CD1c-positive myeloid dendritic cell (primary cell): ENCODE data around the gene SCUBE3.
A peak's percentile ranks its signal among the peaks of the same experiment; 100 is the strongest.

Experiments
- DNase-seq: peaks from one replicate; pipeline ENCODE4 v3.0.0-alpha.2; 2016; ENCODE audit errors: extremely low spot score

Gene SCUBE3

DNA sequence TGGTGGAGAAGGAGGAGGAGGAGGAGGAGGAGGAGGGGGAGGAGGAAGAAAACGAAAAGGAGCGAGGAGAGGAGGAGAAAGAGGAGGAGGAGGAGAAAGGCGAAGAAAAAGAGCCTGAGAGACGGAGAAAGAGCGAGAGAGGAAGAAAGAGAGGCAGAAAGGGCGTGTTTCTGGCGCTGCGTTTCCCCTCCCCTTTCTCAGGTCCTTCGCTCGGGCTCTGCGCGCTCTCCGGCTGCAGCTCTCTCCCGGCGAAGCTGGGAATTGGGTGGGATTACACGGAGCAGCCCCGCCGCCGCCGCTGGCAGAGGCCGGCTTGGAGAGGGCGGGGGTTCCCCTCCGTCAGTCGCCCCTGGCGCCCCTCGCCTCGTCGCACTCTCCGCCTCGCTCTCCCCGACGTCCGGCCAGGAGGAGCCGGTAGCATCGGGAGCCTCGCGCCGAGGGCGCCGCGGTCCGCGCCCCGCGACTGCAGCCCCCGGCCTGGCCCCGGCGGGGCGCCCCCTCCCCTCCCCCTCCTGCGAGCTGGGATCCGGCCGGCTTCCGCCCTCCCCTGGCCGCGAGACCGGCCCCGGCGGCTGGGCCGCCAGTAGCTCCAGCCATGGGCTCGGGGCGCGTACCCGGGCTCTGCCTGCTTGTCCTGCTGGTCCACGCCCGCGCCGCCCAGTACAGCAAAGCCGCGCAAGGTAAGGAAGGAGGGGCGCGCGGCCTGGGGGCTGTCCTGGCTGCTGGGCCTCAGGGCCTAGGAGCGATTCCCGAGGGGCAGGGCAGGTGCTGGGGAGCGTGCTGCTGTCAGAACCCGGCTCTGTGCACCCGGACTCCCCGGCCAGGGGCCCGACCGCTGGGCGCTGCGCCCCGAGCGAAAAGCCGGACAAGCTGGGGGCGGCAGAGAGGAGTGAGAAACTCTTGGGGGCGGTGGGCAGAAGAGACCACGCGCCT is at the start of gene SCUBE3:
Gene SCUBE3 (plus strand): TSS at position 133 of the 933 bp plus-strand sequence. CDS start 463 bp downstream, at position 596.
- no peak for DNase-seq

GRCh38 chr6:35164277-35164676 is 49.5 kb upstream of the SCUBE3 start:
- no peak for DNase-seq

DNA sequence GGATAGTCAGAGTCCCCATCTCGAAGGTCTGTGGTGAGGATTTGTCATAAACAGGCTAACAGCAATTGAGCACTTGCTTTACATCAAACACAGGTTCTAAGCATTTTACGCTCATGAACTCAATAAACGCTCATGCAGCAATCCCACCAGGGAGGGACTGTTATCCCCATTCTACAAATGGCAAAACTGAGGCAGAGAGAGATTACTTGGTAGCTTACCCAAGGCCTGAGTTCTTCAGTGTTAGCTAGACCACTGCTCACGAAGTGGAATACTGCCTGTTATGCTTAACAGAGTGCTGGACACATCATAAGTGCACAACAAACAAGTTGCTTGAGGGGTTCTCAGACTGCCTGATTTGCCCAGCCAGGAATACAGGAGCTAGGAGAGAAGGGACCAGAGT is 48.9 kb upstream of the SCUBE3 start:
- no peak for DNase-seq

GRCh38 chr6:35165630-35166071 is 48.1 kb upstream of the SCUBE3 start:
- peak; percentile 4 for DNase-seq

DNA sequence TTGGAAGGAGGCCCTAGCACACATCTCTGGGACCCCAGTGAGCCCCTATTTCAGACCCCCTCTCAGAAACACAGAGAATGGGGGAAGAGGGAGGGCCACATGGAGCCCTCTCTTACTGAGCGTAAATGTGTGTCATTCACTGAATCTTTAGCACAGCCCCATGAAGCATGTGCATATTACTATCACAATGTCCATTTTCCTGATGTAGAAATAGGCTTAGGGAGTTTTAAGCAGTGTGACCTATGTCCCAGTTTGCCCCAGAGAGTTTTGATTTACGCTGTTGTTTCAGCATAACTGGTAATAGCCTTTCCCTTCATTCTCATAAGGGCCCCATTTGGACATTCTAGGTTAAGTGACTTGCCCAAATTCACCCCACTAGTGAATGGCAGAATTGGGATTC is 47.6 kb upstream of the SCUBE3 start:
- DNase-seq = no peak

DNA sequence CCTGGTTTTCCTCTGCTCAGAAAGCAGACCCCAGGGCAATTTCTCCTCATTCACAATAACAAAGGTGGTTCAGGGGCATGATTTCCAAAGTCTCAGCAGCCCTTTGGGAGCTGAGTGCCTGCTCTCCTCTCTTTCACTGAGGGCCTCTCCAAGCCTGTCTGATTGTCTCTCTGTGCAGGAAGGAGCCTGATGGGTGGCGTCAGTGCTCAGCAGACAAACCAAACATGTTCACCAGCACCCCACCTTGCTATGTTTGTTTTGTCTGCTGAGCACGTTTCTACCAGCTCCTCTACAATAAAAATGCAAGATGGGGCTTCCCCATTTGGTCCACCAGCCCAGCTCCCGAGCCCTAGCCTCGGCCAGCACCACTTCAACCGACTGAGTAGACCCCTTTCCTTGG is 47.2 kb upstream of the SCUBE3 start:
- no peak for DNase-seq

DNA sequence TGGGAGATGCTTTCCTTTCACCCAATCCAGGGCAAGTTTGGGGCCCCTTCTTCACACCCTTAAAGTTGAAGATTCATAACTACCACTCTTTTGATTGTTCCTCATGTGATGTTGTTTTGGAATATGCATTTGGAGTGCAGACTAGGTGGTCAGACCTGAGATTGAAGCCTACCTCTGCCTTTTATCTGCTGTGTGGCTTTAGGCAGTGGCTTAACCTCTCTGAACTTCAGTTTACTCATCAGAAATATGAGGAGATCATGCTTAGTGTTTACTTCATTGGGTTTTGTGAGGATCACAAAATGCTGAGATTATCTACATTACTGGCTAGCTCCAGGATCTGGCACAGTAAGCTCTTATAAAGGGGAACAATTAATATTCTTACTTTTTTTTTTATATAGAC is 46.3 kb upstream of the SCUBE3 start:
- DNase-seq = no peak

- DNase-seq = no peak
These were observed 45.3 kb upstream of the SCUBE3 start for GRCh38 chr6:35168461-35168861.

- DNase-seq = no peak
These were observed 43.6 kb upstream of the SCUBE3 start for GRCh38 chr6:35170166-35170565.

DNA sequence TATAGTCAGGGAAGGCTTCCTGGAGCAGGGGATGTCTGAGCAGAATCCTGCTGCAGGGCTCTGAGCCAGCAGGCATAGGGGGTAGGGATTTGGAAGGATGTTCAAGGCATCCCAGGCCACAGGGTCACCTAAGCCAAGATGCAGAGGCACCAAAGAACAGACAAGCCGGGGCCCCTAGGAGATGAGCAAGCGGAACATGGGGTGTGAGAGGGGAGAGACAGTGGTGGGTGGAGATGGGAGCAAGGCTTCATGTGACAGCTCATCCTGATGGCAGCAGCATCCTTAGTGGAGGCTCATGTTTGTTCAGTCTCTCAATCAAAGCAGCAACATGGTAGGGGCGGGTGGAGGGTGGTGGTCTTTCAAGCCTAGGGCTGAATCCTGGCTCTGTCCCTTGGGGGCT is 42.9 kb upstream of the SCUBE3 start:
- no peak for DNase-seq

DNA sequence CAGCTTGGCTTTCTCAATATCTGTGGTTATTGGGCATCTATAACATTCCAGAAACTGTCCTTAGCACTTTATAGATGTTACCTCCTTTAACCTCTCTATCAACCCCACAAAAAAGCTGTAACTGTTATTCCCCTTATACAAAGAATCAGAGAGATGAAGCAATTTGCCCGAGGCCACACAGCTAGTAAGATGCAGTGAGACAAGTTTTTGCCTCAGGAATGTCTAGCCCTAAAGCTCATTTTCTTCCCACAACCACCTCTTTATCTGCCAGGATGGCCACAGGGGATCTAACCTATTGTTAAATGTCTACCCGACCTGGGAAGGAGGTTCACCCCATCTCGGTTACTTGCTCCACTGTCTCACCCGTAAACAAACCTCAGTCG is 40.7 kb upstream of the SCUBE3 start:
- DNase-seq = no peak

- DNase-seq = no peak
These were observed 40.2 kb upstream of the SCUBE3 start for GRCh38 chr6:35173427-35174087.

GRCh38 chr6:35174088-35174434 is 39.7 kb upstream of the SCUBE3 start:
- no peak for DNase-seq

GRCh38 chr6:35174501-35174900 is 39.3 kb upstream of the SCUBE3 start:
- DNase-seq = no peak

GRCh38 chr6:35176301-35177024 is 37.3 kb upstream of the SCUBE3 start:
- no peak for DNase-seq

DNA sequence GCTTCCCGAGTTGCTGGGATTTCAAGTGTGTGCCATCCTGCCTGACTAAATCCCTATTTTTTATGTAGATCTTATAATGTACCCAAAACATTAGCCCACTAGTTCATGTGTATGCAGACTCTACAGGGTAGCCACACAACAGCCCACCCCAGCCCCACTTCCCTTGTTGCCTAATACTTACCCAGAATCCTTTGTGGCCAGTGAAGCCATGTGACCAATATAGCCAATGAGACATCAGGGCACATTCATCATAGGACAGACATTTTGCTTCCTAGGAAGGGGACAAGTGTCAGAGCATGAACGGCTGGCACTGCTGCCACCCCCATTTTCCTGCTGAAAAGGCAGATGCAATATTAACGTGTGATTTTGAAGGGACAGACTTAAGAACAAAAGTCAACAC is 36.6 kb upstream of the SCUBE3 start:
- no peak for DNase-seq

- DNase-seq = no peak
These were observed 36.2 kb upstream of the SCUBE3 start for GRCh38 chr6:35177596-35177995.

- DNase-seq = no peak
These were observed 35.7 kb upstream of the SCUBE3 start for GRCh38 chr6:35178012-35178411.

DNA sequence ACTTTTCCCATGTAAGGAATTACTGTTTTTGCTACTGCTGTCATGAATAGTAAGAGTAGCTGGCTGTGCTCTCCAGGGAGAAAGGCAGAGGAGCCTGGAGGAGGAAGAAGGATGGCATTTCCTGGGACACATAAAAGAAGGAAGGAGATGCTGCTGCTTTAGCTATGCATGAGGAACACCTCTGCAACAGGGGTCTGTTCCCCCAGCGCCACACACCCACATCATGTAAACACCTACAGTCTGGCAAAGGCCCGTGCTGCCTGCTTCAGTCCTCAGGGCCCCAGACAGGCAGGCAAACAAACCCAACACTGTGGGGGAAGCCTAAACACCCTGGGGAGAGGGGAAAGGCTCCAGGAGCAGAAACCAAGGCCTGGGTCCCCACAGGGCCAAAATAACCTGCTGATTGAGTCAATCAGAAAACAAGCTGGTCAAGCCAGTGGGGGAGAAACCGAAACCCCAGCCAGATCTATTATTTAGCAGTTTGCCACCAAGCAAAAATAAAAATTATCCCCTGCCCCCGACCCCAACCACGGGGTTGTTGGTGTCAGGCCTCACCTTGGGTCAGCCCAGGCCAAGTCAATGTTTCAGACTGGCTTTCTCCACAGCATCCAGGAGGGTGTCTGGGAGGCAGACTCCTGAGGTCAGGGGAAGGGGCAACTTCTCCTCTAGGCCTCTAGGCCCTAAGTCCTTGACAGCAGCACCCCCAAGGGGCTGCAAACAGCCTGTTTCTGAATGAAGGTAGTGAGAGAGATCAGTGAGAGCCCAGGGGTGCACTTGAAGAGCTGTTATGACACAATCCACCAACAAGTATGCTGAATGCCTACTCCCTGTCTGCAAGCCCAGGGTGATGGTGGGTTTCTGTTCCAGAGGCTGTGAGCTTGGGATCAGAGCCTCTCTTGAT is 34.6 kb upstream of the SCUBE3 start:
- DNase-seq = no peak

- DNase-seq = no peak
These were observed 33.7 kb upstream of the SCUBE3 start for GRCh38 chr6:35179901-35180535.

GRCh38 chr6:35181308-35181932 is 32.3 kb upstream of the SCUBE3 start:
- DNase-seq = no peak
